OCI-LY1 (cell line): ENCODE data around the gene SCAP.

ENCODE experiments used
- H2AFZ ChIP-seq: fragments of 200-600 bp; sonication (generic), shearing (Covaris generic); 2 replicates; pipeline ENCODE4 v1.6.0; 2014; ENCODE audit warnings: antibody characterized with exemption, mild to moderate bottlenecking, low read length
- H3F3A ChIP-seq: fragments of 200-600 bp; sonication (generic), shearing (Covaris generic); 2 replicates; pipeline ENCODE4 v1.6.0; 2014; ENCODE audit warnings: mild to moderate bottlenecking, antibody characterized with exemption, low read length, moderate library complexity; ENCODE audit not compliant: insufficient read depth
- H3K27ac ChIP-seq: fragments of 200-600 bp; sonication (generic); 2 replicates; pipeline ENCODE4 v1.5.1; 2014; ENCODE audit warnings: low read length, mixed run types, mild to moderate bottlenecking, low read depth; ENCODE audit not compliant: poor library complexity, severe bottlenecking
- H3K27me3 ChIP-seq: fragments of 200-600 bp; sonication (generic); 2 replicates; pipeline ENCODE4 v1.6.0; 2014; ENCODE audit warnings: antibody characterized with exemption, mild to moderate bottlenecking, low read length, moderate library complexity; ENCODE audit not compliant: insufficient read depth
- H3K36me3 ChIP-seq: fragments of 200-600 bp; sonication (generic); 2 replicates; pipeline ENCODE4 v1.6.1; 2014; ENCODE audit warnings: mild to moderate bottlenecking, antibody characterized with exemption, low read length, moderate library complexity, mixed read lengths; ENCODE audit not compliant: insufficient read depth
- H3K4me1 ChIP-seq: fragments of 200-600 bp; sonication (generic); 2 replicates; pipeline ENCODE4 v1.5.1; 2014; ENCODE audit warnings: mild to moderate bottlenecking, low read length, moderate library complexity; ENCODE audit not compliant: insufficient read depth, severe bottlenecking
- H3K4me2 ChIP-seq: fragments of 200-600 bp; sonication (generic), shearing (Covaris generic); 2 replicates; pipeline ENCODE4 v1.6.1; 2014; ENCODE audit warnings: low read length
- H3K4me3 ChIP-seq: fragments of 200-600 bp; sonication (generic); 2 replicates; pipeline ENCODE4 v1.5.1; 2014; ENCODE audit warnings: low read length, low read depth, mild to moderate bottlenecking, mixed read lengths; ENCODE audit not compliant: poor library complexity, severe bottlenecking
- H3K79me2 ChIP-seq: fragments of 200-600 bp; shearing (Covaris generic); 2 replicates; pipeline ENCODE4 v1.6.1; 2016; ENCODE audit warnings: mixed run types, low read length, mixed read lengths; ENCODE audit not compliant: insufficient read depth
- H3K9ac ChIP-seq: fragments of 200-600 bp; sonication (generic), shearing (Covaris generic); 2 replicates; pipeline ENCODE4 v1.6.1; 2014; ENCODE audit warnings: mild to moderate bottlenecking, low read length, mixed read lengths
- H3K9me2 ChIP-seq: fragments of 200-600 bp; sonication (generic), shearing (Covaris generic); 2 replicates; pipeline ENCODE4 v1.6.1; 2014; ENCODE audit warnings: low read depth, mild to moderate bottlenecking, low read length, mixed read lengths
- H3K9me3 ChIP-seq: fragments of 200-600 bp; shearing (Covaris generic); 2 replicates; pipeline ENCODE4 v1.6.1; 2014; ENCODE audit warnings: low read length, mixed read lengths
- H4K20me1 ChIP-seq: fragments of 200-600 bp; sonication (generic), shearing (Covaris generic); 2 replicates; pipeline ENCODE4 v1.6.0; 2016; ENCODE audit warnings: mild to moderate bottlenecking, low read length; ENCODE audit not compliant: insufficient read depth
- EZH2 ChIP-seq: fragments of 200-600 bp; sonication (generic), shearing (Covaris generic); IDR thresholded peaks from 2 replicates; pipeline ENCODE4 v1.8.0; 2017; ENCODE audit warnings: borderline replicate concordance, mixed run types, mild to moderate bottlenecking, antibody characterized with exemption, low read length, moderate library complexity, mixed read lengths
- TF ChIP-seq, protein P1 (sequence below): fragments of 200-600 bp; sonication (generic), shearing (Covaris generic); IDR thresholded peaks from 2 replicates; pipeline ENCODE4 v1.5.1; 2017; ENCODE audit warnings: mild to moderate bottlenecking, antibody characterized with exemption, low read length, moderate library complexity, mixed read lengths

Gene SCAP

GRCh38 chr3:47430606-47431005 is 45.1 kb downstream of the SCAP start:
- Histone ChIP-seq H3K9me3 (no peaks in the 10 kb centered on the region), H3K79me2 (no peaks in the 10 kb centered on the region), H2AFZ (no peak overlapping the region), H4K20me1 (no peaks in the 10 kb centered on the region), H3K9ac (no peak overlapping the region), H3K9me2 (no peaks in the 10 kb centered on the region), H3K4me2 (no peak overlapping the region), H3K4me1 (no peaks in the 10 kb centered on the region), H3K27ac (no peak overlapping the region), H3K27me3 (no peaks in the 10 kb centered on the region), H3F3A (no peaks in the 10 kb centered on the region), H3K36me3 (peaks cover 76% of the 10 kb centered on the region), H3K4me3 (no peak overlapping the region)
- no peak for TF ChIP-seq EZH2
- TF ChIP-seq, protein P1, sequence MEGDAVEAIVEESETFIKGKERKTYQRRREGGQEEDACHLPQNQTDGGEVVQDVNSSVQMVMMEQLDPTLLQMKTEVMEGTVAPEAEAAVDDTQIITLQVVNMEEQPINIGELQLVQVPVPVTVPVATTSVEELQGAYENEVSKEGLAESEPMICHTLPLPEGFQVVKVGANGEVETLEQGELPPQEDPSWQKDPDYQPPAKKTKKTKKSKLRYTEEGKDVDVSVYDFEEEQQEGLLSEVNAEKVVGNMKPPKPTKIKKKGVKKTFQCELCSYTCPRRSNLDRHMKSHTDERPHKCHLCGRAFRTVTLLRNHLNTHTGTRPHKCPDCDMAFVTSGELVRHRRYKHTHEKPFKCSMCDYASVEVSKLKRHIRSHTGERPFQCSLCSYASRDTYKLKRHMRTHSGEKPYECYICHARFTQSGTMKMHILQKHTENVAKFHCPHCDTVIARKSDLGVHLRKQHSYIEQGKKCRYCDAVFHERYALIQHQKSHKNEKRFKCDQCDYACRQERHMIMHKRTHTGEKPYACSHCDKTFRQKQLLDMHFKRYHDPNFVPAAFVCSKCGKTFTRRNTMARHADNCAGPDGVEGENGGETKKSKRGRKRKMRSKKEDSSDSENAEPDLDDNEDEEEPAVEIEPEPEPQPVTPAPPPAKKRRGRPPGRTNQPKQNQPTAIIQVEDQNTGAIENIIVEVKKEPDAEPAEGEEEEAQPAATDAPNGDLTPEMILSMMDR, result no peak

DNA sequence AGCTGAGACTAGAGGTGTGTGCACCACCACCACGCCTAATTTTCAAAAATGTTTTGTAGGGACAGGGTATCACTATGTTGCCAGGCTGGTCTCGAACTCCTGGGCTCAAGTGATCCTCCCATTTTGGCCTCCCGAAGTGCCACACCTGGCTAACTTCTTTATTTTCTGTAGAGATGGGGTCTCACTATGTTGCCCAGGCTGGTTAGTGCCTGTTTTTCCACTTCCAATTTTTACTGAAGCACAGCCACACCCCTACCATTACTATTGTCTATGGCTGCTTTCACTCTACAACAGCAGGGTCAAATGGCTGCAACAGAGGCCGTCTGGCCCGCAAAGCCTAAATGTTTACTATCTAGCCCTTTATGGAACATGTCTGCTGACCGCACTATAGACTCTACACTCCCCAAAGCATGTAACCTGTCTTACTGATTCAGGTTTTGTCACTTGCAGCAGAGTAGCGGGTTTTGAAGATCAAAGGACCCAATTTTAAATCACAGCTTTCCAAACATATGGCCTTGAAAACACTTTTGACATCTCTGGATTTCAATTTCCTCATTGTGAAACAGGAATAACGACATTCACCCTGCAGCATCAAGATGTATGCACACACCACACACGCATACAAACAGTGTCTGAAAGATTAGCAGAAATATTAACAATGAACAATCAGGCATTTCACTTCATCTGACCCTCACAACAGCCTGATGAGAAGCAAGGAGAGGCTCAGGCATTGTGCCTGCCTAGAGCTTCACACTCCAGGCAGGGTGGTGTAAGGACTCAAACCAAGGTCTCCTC is 46.1 kb downstream of the SCAP start:
- H2AFZ ChIP-seq, result no peak overlapping the region
- no peaks in the 10 kb centered on the region for H3K79me2 ChIP-seq
- no peaks in the 10 kb centered on the region for H3F3A ChIP-seq
- no peaks in the 10 kb centered on the region for H3K9me2 ChIP-seq
- H3K27ac ChIP-seq, result no peak overlapping the region
- H3K27me3 ChIP-seq, result no peaks in the 10 kb centered on the region
- H3K9ac ChIP-seq, result no peak overlapping the region
- H3K4me3 ChIP-seq, result no peak overlapping the region
- no peaks in the 10 kb centered on the region for H3K9me3 ChIP-seq
- H4K20me1 ChIP-seq, result no peaks in the 10 kb centered on the region
- TF ChIP-seq EZH2, result no peak
- TF ChIP-seq, protein P1, result no peak
- no peaks in the 10 kb centered on the region for H3K4me1 ChIP-seq
- H3K36me3 ChIP-seq, result peaks cover 79% of the 10 kb centered on the region
- H3K4me2 ChIP-seq, result no peak overlapping the region

- Histone ChIP-seq H3K27ac (no peak overlapping the region), H3K4me1 (no peaks in the 10 kb centered on the region), H3K27me3 (no peaks in the 10 kb centered on the region), H2AFZ (no peak overlapping the region), H3K9ac (no peak overlapping the region), H3K79me2 (no peaks in the 10 kb centered on the region), H3K4me3 (no peak overlapping the region), H3K9me3 (no peaks in the 10 kb centered on the region), H3K4me2 (no peak overlapping the region), H4K20me1 (no peaks in the 10 kb centered on the region), H3K9me2 (no peaks in the 10 kb centered on the region), H3K36me3 (peaks cover 68% of the 10 kb centered on the region), H3F3A (no peaks in the 10 kb centered on the region)
- TF ChIP-seq, protein P1, result no peak
- TF ChIP-seq EZH2, result no peak
These were observed 47.1 kb downstream of the SCAP start for GRCh38 chr3:47428662-47429061.
